ENCODE results near the gene HEMK1. TPM values are rescaled to one million over a fixed set of nuclear protein-coding genes. Genes with fewer than 3 reads are reported as not detected.

The HEMK1 gene
- total and polyA plus RNA-seq, 4 donors, result 3.7 to 9.5 (median 8.9) TPM

DNA sequence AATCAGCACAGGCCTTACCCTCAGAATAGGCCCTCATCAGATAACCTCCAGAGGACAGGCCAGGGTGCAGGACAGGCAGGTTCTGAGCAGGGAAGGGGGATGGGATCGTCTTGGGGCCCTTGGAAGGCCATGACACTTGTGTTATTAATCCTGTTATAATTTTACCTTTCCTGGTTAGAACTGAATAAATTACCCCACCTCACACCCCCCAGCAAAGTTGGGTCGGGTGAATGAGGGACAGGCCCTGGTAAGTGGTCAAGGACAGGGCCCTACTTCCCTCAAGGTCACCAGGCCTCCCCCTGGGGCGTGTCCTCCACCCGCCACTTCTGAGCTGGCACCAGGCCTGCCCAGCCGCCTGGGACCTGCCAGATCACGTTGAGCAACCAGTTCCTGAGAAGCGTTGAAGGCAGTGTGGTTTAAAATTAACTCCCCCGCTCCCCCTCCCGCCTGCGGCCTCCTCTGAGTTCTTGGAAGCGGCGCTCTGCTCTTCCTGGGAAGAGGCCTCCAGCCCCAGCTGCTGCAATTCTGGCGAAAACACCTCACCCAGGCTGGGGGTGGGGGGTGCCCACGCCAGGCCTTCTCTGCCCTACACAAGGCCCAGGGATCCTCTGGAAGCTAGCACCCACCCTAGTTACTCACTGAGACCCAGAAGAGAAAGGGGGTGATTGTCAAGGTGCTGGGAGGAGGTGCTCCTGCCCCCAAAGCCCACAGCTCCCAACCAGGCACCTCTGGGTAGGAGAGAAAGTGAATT, 31.7 kb downstream of the HEMK1 start:
- Histone ChIP-seq H3K9ac (ENCODE audit: low read depth in 1 of 2, low read length in 2 of 2) (peak overlapping the region; percentile 49 to 50), H3K27ac (ENCODE audit: low read depth in 1 of 2, low read length in 2 of 2) (peak overlapping the region; percentile 94 to 98), H3K4me3 (ENCODE audit: low read depth in 1 of 3, low read length in 3 of 3) (no peak overlapping the region), H3K36me3 (ENCODE audit: control insufficient read depth in 4 of 4, insufficient read depth in 3 of 4, low read depth in 1 of 4, low read length in 3 of 4) (peaks cover 0 to 2% (median 0%) of the 10 kb centered on the region in 4 donors), H3K27me3 (ENCODE audit: control insufficient read depth in 4 of 4, insufficient read depth in 4 of 4, low read length in 3 of 4) (no peaks in the 10 kb centered on the region), H3K4me1 (ENCODE audit: control insufficient read depth in 4 of 4, insufficient read depth in 4 of 4, low read length in 3 of 4) (peaks cover 27 to 71% (median 58%) of the 10 kb centered on the region in 4 donors), H3K9me3 (ENCODE audit: control insufficient read depth in 4 of 4, low read length in 3 of 4) (no peaks in the 10 kb centered on the region)
- 3% methylated on average over 14 of the region's 14 CpGs for WGBS
- peak; percentile 78 for DNase-seq (ENCODE audit: low spot score)
- TF ChIP-seq, protein P1, sequence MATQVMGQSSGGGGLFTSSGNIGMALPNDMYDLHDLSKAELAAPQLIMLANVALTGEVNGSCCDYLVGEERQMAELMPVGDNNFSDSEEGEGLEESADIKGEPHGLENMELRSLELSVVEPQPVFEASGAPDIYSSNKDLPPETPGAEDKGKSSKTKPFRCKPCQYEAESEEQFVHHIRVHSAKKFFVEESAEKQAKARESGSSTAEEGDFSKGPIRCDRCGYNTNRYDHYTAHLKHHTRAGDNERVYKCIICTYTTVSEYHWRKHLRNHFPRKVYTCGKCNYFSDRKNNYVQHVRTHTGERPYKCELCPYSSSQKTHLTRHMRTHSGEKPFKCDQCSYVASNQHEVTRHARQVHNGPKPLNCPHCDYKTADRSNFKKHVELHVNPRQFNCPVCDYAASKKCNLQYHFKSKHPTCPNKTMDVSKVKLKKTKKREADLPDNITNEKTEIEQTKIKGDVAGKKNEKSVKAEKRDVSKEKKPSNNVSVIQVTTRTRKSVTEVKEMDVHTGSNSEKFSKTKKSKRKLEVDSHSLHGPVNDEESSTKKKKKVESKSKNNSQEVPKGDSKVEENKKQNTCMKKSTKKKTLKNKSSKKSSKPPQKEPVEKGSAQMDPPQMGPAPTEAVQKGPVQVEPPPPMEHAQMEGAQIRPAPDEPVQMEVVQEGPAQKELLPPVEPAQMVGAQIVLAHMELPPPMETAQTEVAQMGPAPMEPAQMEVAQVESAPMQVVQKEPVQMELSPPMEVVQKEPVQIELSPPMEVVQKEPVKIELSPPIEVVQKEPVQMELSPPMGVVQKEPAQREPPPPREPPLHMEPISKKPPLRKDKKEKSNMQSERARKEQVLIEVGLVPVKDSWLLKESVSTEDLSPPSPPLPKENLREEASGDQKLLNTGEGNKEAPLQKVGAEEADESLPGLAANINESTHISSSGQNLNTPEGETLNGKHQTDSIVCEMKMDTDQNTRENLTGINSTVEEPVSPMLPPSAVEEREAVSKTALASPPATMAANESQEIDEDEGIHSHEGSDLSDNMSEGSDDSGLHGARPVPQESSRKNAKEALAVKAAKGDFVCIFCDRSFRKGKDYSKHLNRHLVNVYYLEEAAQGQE (IDR thresholded peaks at IDR 0.05), result peak; percentile 83
- TF ChIP-seq SP1 (IDR thresholded peaks at IDR 0.05) (peak; percentile 88), YY1 (IDR thresholded peaks at IDR 0.05) (peak; percentile 74), RXRA (IDR thresholded peaks at IDR 0.05) (peak; percentile 90 to 92), FOXA2 (IDR thresholded peaks at IDR 0.05) (peak; percentile 53), HNF4G (IDR thresholded peaks at IDR 0.05) (no peak), TAF1 (conservative IDR thresholded peaks at IDR 0.05) (no peak), FOXA1 (IDR thresholded peaks at IDR 0.05) (no peak), RAD21 (IDR thresholded peaks at IDR 0.05) (peak; percentile 19 to 51), MAX (IDR thresholded peaks at IDR 0.05) (peak; percentile 95), EGR1 (IDR thresholded peaks at IDR 0.05; ENCODE audit: low read depth in 2 of 2) (peak in 1 of 2 donors; percentile 57), NR2F2 (IDR thresholded peaks at IDR 0.05) (peak; percentile 78), HNF4A (conservative IDR thresholded peaks at IDR 0.05) (peak; percentile 55 to 75), GABPA (IDR thresholded peaks at IDR 0.05 in 1 of 2, conservative IDR thresholded peaks at IDR 0.05 in 1 of 2) (no peak), JUND (IDR thresholded peaks at IDR 0.05) (peak; percentile 43 to 54)
- TF ChIP-seq, protein P2, sequence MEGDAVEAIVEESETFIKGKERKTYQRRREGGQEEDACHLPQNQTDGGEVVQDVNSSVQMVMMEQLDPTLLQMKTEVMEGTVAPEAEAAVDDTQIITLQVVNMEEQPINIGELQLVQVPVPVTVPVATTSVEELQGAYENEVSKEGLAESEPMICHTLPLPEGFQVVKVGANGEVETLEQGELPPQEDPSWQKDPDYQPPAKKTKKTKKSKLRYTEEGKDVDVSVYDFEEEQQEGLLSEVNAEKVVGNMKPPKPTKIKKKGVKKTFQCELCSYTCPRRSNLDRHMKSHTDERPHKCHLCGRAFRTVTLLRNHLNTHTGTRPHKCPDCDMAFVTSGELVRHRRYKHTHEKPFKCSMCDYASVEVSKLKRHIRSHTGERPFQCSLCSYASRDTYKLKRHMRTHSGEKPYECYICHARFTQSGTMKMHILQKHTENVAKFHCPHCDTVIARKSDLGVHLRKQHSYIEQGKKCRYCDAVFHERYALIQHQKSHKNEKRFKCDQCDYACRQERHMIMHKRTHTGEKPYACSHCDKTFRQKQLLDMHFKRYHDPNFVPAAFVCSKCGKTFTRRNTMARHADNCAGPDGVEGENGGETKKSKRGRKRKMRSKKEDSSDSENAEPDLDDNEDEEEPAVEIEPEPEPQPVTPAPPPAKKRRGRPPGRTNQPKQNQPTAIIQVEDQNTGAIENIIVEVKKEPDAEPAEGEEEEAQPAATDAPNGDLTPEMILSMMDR (IDR thresholded peaks at IDR 0.05; ENCODE audit: low read depth, low read length, missing input control), result no peak
- TF ChIP-seq, protein P3, sequence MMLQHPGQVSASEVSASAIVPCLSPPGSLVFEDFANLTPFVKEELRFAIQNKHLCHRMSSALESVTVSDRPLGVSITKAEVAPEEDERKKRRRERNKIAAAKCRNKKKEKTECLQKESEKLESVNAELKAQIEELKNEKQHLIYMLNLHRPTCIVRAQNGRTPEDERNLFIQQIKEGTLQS (IDR thresholded peaks at IDR 0.05), result peak; percentile 52
- TF ChIP-seq, protein P4, sequence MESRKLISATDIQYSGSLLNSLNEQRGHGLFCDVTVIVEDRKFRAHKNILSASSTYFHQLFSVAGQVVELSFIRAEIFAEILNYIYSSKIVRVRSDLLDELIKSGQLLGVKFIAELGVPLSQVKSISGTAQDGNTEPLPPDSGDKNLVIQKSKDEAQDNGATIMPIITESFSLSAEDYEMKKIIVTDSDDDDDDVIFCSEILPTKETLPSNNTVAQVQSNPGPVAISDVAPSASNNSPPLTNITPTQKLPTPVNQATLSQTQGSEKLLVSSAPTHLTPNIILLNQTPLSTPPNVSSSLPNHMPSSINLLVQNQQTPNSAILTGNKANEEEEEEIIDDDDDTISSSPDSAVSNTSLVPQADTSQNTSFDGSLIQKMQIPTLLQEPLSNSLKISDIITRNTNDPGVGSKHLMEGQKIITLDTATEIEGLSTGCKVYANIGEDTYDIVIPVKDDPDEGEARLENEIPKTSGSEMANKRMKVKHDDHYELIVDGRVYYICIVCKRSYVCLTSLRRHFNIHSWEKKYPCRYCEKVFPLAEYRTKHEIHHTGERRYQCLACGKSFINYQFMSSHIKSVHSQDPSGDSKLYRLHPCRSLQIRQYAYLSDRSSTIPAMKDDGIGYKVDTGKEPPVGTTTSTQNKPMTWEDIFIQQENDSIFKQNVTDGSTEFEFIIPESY (IDR thresholded peaks at IDR 0.05), result peak; percentile 72

Measured in liver (tissue), 9 donors.